GM12873 (cell line): ENCODE results near the gene MCTP1.

Experiments
- TF ChIP-seq, protein P1 (sequence below): IDR thresholded peaks from 2 replicates; pipeline ENCODE4 v1.5.1; 2012; ENCODE audit warnings: low read depth, mild to moderate bottlenecking, moderate library complexity, low read length, control low read depth; ENCODE audit not compliant: insufficient read depth; ENCODE audit errors: missing control alignments

Gene MCTP1

GRCh38 chr5:94993491-94993890 is 291.4 kb downstream of the MCTP1 start:
- TF ChIP-seq, protein P1, sequence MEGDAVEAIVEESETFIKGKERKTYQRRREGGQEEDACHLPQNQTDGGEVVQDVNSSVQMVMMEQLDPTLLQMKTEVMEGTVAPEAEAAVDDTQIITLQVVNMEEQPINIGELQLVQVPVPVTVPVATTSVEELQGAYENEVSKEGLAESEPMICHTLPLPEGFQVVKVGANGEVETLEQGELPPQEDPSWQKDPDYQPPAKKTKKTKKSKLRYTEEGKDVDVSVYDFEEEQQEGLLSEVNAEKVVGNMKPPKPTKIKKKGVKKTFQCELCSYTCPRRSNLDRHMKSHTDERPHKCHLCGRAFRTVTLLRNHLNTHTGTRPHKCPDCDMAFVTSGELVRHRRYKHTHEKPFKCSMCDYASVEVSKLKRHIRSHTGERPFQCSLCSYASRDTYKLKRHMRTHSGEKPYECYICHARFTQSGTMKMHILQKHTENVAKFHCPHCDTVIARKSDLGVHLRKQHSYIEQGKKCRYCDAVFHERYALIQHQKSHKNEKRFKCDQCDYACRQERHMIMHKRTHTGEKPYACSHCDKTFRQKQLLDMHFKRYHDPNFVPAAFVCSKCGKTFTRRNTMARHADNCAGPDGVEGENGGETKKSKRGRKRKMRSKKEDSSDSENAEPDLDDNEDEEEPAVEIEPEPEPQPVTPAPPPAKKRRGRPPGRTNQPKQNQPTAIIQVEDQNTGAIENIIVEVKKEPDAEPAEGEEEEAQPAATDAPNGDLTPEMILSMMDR = no peak

DNA sequence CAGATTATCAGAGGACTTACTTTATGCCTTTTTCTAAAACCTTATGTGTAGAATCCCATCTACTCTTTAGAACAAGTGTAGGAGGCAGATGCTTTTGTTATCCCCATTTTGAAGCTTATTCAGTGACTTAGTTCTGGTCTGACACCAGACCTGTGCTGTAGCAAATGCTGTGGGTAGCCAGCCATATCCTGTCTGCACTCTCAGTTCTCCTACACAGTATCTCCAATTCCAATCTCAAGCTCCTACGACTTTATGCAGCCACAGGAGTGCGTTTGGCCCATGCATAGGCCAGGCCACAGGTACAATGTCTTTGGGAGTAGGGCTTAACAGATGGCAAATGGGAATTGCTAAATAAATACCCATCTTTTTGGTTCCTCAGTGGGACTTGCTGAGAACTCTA is 292.6 kb downstream of the MCTP1 start:
- TF ChIP-seq, protein P1 = no peak

DNA sequence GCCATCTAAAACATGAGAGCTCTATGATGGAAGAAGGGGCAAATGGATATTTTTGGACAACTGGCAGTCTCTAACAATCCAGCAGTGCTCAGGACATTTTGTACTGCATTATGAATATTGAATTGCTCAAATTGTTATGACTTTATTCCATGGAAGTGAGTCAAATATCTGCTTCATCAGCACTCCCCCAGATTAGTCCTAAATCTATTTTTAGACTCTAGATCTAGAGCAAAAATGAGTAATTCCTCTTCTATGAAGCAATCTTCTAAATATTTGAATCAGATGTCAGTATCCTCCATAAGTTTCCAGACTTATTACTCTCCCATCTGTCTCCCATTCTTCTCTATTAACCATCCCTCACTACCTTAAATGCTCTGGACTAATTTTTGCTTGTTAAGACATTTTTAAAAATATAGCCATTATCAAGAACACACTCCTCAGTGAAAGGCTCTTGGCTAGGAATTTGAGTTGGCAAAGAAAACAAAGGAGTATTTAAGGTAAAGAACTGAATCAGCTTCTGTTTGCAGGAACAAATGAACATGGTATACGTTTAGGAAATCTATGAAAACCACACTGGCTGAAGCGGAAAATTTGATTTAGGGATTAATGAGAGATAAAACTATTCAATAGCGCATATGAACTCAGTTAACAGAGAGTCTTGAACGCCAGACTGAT is 300.9 kb downstream of the MCTP1 start:
- TF ChIP-seq, protein P1 = no peak

- TF ChIP-seq, protein P1 = no peak
These were observed 307.5 kb downstream of the MCTP1 start for GRCh38 chr5:94977437-94977836.

- TF ChIP-seq, protein P1 = no peak
These were observed 308.0 kb downstream of the MCTP1 start for GRCh38 chr5:94976853-94977252.

DNA sequence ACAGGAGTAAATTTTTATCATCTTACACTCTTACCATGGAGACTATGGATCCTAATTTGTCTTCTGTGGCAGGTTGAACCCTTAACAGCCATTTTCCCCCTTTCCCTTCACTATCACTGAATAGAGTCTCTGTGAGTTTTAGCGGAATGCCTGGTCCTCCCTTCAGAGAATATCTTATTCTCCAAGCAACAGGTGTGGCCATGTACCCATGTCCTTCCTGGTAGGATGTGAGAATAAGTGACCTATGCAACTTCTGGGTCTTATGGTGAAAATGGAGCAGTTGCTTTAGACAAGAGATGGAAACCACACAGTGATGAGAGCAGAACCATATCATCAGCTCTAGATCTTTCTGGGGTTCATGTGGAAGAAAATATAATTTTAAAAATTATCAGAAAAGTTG is 312.6 kb downstream of the MCTP1 start:
- TF ChIP-seq, protein P1 = no peak

- TF ChIP-seq, protein P1 = peak; percentile 30
These were observed 315.7 kb downstream of the MCTP1 start for GRCh38 chr5:94969174-94969573.
